K562 (cell line): ENCODE results near the gene PRKCB. TPM values are rescaled to one million over a fixed set of nuclear protein-coding genes. Genes with fewer than 3 reads are reported as not detected.

Experiments
- ATAC-seq: fragments of 200-7000 bp; cut with Tn5 transposase; 3 replicates; pipeline ENCODE4 v1.9.1; 2020; ENCODE audit warnings: moderate library complexity
- BruUV-seq: library from RNA; stranded (reverse); fragments of 400-500 nt; replicated peaks from 2 replicates; lab custom pipeline; 2021; lab: Mats Ljungman, UMichigan
- CTCF ChIA-PET: fragments of 300-600 bp; formaldehyde crosslinking; extraction: SDS; loops from one replicate; lab custom pipeline; 2021; ENCODE audit warnings: low intra/inter-chr PET ratio; lab: Yijun Ruan, JAX
- POLR2A ChIA-PET: fragments of 300-600, 350-650 bp; sonication (Branson Sonifier 250); formaldehyde crosslinking; extraction: SDS; loops from one replicate; lab custom pipeline; 2021; ENCODE audit warnings: antibody characterized with exemption, inconsistent platforms; lab: Yijun Ruan, JAX
- DNase-seq, 4 experiments: peaks; one replicate each; pipeline versions ENCODE4 v3.0.0 to v3.0.0-alpha.2; 2011 to 2018; ENCODE audit warnings: low spot score in 3 of 4, mixed read lengths in 3 of 4; ENCODE audit errors: extremely low read depth in 1 of 4
- FAIRE-seq: peaks from 2 replicates; lab custom pipeline; 2011; peaks lifted over from hg19 to GRCh38; lab: Jason Lieb, UNC
- H2AFZ ChIP-seq: 2 replicates; pipeline ENCODE4 v1.6.0; 2011; ENCODE audit warnings: low read depth, low read length, control low read depth, inconsistent platforms
- H3K27ac ChIP-seq: fragments of 200-600 bp; 3 replicates; pipeline ENCODE4 v1.8.0; 2011; ENCODE audit warnings: low read depth, mild to moderate bottlenecking, control low read depth, inconsistent platforms, low read length, moderate library complexity, mixed read lengths; ENCODE audit errors: extremely low read depth
- H3K27me3 ChIP-seq, 2 experiments: fragments of 300-600 bp in 1 of 2; 2 replicates in 1 of 2; 3 replicates in 1 of 2; pipeline versions ENCODE4 v1.6.0 to v1.8.0; 2011; ENCODE audit warnings: inconsistent platforms in 2 of 2, low read length in 2 of 2, mild to moderate bottlenecking in 1 of 2, mixed read lengths in 1 of 2, moderate library complexity in 1 of 2; ENCODE audit not compliant: control insufficient read depth in 2 of 2, insufficient read depth in 2 of 2
- H3K36me3 ChIP-seq: fragments of 300-600 bp; 3 replicates; pipeline ENCODE4 v1.8.0; 2011; ENCODE audit warnings: mild to moderate bottlenecking, low read length, inconsistent platforms; ENCODE audit not compliant: control insufficient read depth, insufficient read depth
- H3K4me1 ChIP-seq, 2 experiments: fragments of 200-600 bp in 1 of 2; replicated peaks in 1 of 2; 2 replicates in 1 of 2; 3 replicates in 1 of 2; pipeline versions ENCODE4 v1.5.1 to v1.8.0; 2011; ENCODE audit warnings: inconsistent platforms in 2 of 2, low read length in 2 of 2, mild to moderate bottlenecking in 1 of 2, mixed read lengths in 1 of 2, moderate library complexity in 1 of 2; ENCODE audit not compliant: control insufficient read depth in 2 of 2, insufficient read depth in 2 of 2
- H3K4me2 ChIP-seq: 2 replicates; pipeline ENCODE4 v1.6.1; 2011; ENCODE audit warnings: low read length, control low read depth, inconsistent platforms, mixed read lengths; ENCODE audit not compliant: insufficient read depth
- H3K4me3 ChIP-seq: fragments of 200-600 bp; sonication (generic), shearing (Covaris generic); 2 replicates; pipeline ENCODE4 v1.5.1; 2016; ENCODE audit warnings: control low read depth, inconsistent platforms
- H3K79me2 ChIP-seq: fragments of 200-600 bp; 3 replicates; pipeline ENCODE4 v1.8.0; 2011; ENCODE audit warnings: low read length, inconsistent platforms; ENCODE audit not compliant: control insufficient read depth, insufficient read depth
- H3K9ac ChIP-seq, 2 experiments: 2 replicates each; pipeline versions ENCODE4 v1.6.0 to v1.6.1; 2011; ENCODE audit warnings: low read depth in 2 of 2, low read length in 2 of 2, control low read depth in 1 of 2, inconsistent platforms in 1 of 2, mild to moderate bottlenecking in 1 of 2, mixed read lengths in 1 of 2; ENCODE audit not compliant: insufficient read depth in 1 of 2
- H3K9me1 ChIP-seq: one replicate; pipeline ENCODE4 v1.6.0; 2011; ENCODE audit warnings: inconsistent platforms, mild to moderate bottlenecking, low read length, moderate library complexity; ENCODE audit not compliant: control insufficient read depth, insufficient read depth
- H3K9me3 ChIP-seq: replicated peaks from 2 replicates; pipeline ENCODE4 v1.5.1; 2011; ENCODE audit warnings: low read depth, low read length, inconsistent platforms; ENCODE audit not compliant: control insufficient read depth, insufficient read depth
- H4K20me1 ChIP-seq: replicated peaks from 2 replicates; pipeline ENCODE4 v1.6.1; 2011; ENCODE audit warnings: low read length, inconsistent platforms, mixed read lengths; ENCODE audit not compliant: control insufficient read depth, insufficient read depth
- CGGBP1 ChIP-seq: fragments of 250-450 bp; sonication (Bioruptor Pico); IDR thresholded peaks from 2 replicates; pipeline ENCODE4 v1.9.0; 2021; ENCODE audit warnings: mild to moderate bottlenecking
- FOXO4 ChIP-seq: fragments of 450-650 bp; formaldehyde crosslinking; IDR thresholded peaks from 2 replicates; pipeline ENCODE4 v1.4.0; 2020; ENCODE audit warnings: mild to moderate bottlenecking, moderate library complexity
- GMEB1 ChIP-seq: fragments of 250-450 bp; sonication (Bioruptor Pico); IDR thresholded peaks from 2 replicates; pipeline ENCODE4 v1.4.0; 2020; ENCODE audit warnings: mild to moderate bottlenecking
- HDAC2 ChIP-seq: fragments of 450-650 bp; IDR thresholded peaks from 2 replicates; pipeline ENCODE4 v1.6.1; 2016; ENCODE audit warnings: mild to moderate bottlenecking
- HDAC3 ChIP-seq: fragments of 450-650 bp; IDR thresholded peaks from 2 replicates; pipeline ENCODE4 v1.6.1; 2018; ENCODE audit warnings: borderline replicate concordance, mild to moderate bottlenecking, moderate library complexity; ENCODE audit not compliant: partially characterized antibody
- HDAC6 ChIP-seq: IDR thresholded peaks from 2 replicates; pipeline ENCODE4 v1.6.1; 2012; ENCODE audit warnings: low read depth, mild to moderate bottlenecking, control low read depth, inconsistent platforms, low read length, moderate library complexity
- KDM1A ChIP-seq, 2 experiments: fragments of 450-650 bp; IDR thresholded peaks; 2 replicates each; pipeline ENCODE4 v1.6.1; 2016; ENCODE audit warnings: mild to moderate bottlenecking in 2 of 2
- NUFIP1 ChIP-seq: fragments of 450-650 bp; IDR thresholded peaks from 2 replicates; pipeline ENCODE4 v1.6.1; 2018; ENCODE audit not compliant: partially characterized antibody
- OTX1 ChIP-seq: fragments of 450-650 bp; formaldehyde crosslinking; IDR thresholded peaks from 2 replicates; pipeline ENCODE4 v1.4.0; 2022; ENCODE audit warnings: mild to moderate bottlenecking
- PHTF2 ChIP-seq: fragments of 250-450 bp; sonication (Bioruptor Pico); IDR thresholded peaks from 2 replicates; pipeline ENCODE4 v1.5.0; 2021; ENCODE audit warnings: mild to moderate bottlenecking
- SMARCC2 ChIP-seq: fragments of 450-650 bp; IDR thresholded peaks from 2 replicates; pipeline ENCODE4 v1.6.1; 2017; ENCODE audit warnings: antibody characterized with exemption, moderate library complexity, mild to moderate bottlenecking, low read depth
- SRSF1 ChIP-seq: fragments of 200-400 bp; formaldehyde crosslinking; IDR thresholded peaks from 2 replicates; pipeline ENCODE4 v1.6.1; 2017; ENCODE audit warnings: mild to moderate bottlenecking, low read depth, low read length, moderate library complexity
- SUPT5H ChIP-seq: fragments of 450-650 bp; IDR thresholded peaks from 2 replicates; pipeline ENCODE4 v1.6.1; 2016
- TCF3 ChIP-seq: sonication (generic); formaldehyde crosslinking; IDR thresholded peaks from 2 replicates; pipeline ENCODE4 v1.4.0; 2020; ENCODE audit warnings: mild to moderate bottlenecking, missing genetic modification reagents
- TSHZ1 ChIP-seq: fragments of 250-450 bp; sonication (Bioruptor Pico); IDR thresholded peaks from 2 replicates; pipeline ENCODE4 v1.4.0; 2020; ENCODE audit warnings: mild to moderate bottlenecking, moderate library complexity
- ZBED1 ChIP-seq: IDR thresholded peaks from 2 replicates; pipeline ENCODE4 v1.6.1; 2014
- WGBS: fragments of 100-300 bp; shearing (Covaris generic); methylation state at CpG from one replicate; pipeline ENCODE4 v1.1.6; 2016; ENCODE audit warnings: low coverage, mixed read lengths; ENCODE audit not compliant: insufficient coverage; ENCODE audit errors: missing lambda C conversion rate; 5-methylcytosine and 5-hydroxymethylcytosine counted together
- in situ Hi-C: fragments of 300-500 bp; cut with MboI; formaldehyde crosslinking; loops from 4 replicates; pipeline ENCODE4 v1.15.0; 2018; ENCODE audit warnings: inconsistent platforms, mixed read lengths
- intact Hi-C: fragments of 100-400 bp; cut with micrococcal nuclease; formaldehyde crosslinking; loops from 2 replicates; pipeline ENCODE4 v1.14.2; 2022
- polyA plus RNA-seq, 8 experiments: library from polyadenylated mRNA; depleted of rRNA in 4 of 8; stranded (reverse) in 5 of 8; unstranded in 3 of 8; fragments of >200 nt; fragmentation: Nextera tagmentation in 2 of 8; fragmentation: Illumina TruSeq in 1 of 8; extraction: Ambion mirVana in 2 of 8; extraction: Trizol in 1 of 8; gene quantifications; 2 replicates each; pipeline versions ENCODE4 v1.2.1 to v1.2.3, GENCODE V29; 2011 to 2014; ENCODE audit warnings: inconsistent platforms in 1 of 8, missing spikeins in 1 of 8
- total RNA-seq, 7 experiments: library from RNA; depleted of rRNA in 6 of 7; stranded (reverse); fragments of >200 nt in 6 of 7; fragmentation: Illumina TruSeq in 2 of 7; extraction: Trizol in 2 of 7; gene quantifications; 2 replicates each; pipeline versions ENCODE4 v1.2.1 to v1.2.3, GENCODE V29; 2011 to 2021; ENCODE audit warnings: low replicate concordance in 1 of 7

Gene PRKCB
- total and polyA plus RNA-seq, 9 of the 15 experiments (the other 6 are each of a cell fraction or from before 2014, with no cell fraction given): 49.9 to 276 (median 148) TPM

GRCh38 chr16:24168856-24169255 lies 333.1 kb downstream of the PRKCB start (continued):
- TF ChIP-seq CGGBP1 (CRISPR knock-in tag): no peak
- TF ChIP-seq GMEB1: no peak
- TF ChIP-seq SMARCC2: no peak
- TF ChIP-seq SUPT5H: no peak
- TF ChIP-seq KDM1A (IDR thresholded peaks at IDR 0.05): no peak
- TF ChIP-seq, all 486 proteins: peak for 0

- H3K4me2 ChIP-seq: no peak overlapping the region
- ChIA-PET CTCF (no interaction called here), POLR2A (interaction anchor here (0.7 to 0.8 kb wide), 2 partner anchors 15 to 34 kb away, joined by 3 read pairs; no protein-coding TSS in a partner anchor)
- H3K27ac ChIP-seq: no peak overlapping the region
- no peak overlapping the region for H3K4me3 ChIP-seq
- H3K9ac ChIP-seq: no peak overlapping the region
- no peaks in the 10 kb centered on the region for H3K4me1 ChIP-seq
- H3K9me3 ChIP-seq: no peaks in the 10 kb centered on the region
- peaks cover 86% of the 10 kb centered on the region; the same call in 2 of the 3 replicates for H3K36me3 ChIP-seq
- no peak overlapping the region for H2AFZ ChIP-seq
- FAIRE-seq: no peak
- no peaks in the 10 kb centered on the region for H4K20me1 ChIP-seq
- no TSS peak for BruUV-seq
- ATAC-seq: no peak
- intact Hi-C loops (no loop called here), in situ Hi-C loops (no loop called here)
- H3K9me1 ChIP-seq: no peaks in the 10 kb centered on the region
- WGBS: 90% methylated on average over 5 of the region's 5 CpGs
- no peaks in the 10 kb centered on the region for H3K27me3 ChIP-seq
- H3K79me2 ChIP-seq: no peaks in the 10 kb centered on the region
- DNase-seq: no peak
- TF ChIP-seq OTX1 (CRISPR knock-in tag) (no peak), TSHZ1 (CRISPR knock-in tag) (no peak), SRSF1 (no peak), NUFIP1 (no peak), HDAC6 (no peak), ZBED1 (no peak), TCF3 (no peak), HDAC3 (no peak), PHTF2 (no peak), FOXO4 (CRISPR knock-in tag) (no peak), HDAC2 (no peak)
These were observed 334.6 kb downstream of the PRKCB start for GRCh38 chr16:24170407-24170806.
